Activated T-cell treated with anti-CD3 and anti-CD28 coated beads for 4 hours (primary cell): ENCODE results near the gene DNAH2.
"Not testable (repeated sequence)": the region's sequence is repeated elsewhere in the genome, so short reads cannot be mapped to it uniquely, and the experiment has no call there.

ENCODE experiments used
- DNase-seq: peaks from one replicate; pipeline ENCODE4 v3.0.0-alpha.2; 2020

DNAH2 gene

GRCh38 chr17:7786866-7787265, 69.3 kb downstream of the DNAH2 start:
- DNase-seq: no peak

- DNase-seq: no peak
Measured at GRCh38 chr17:7789131-7789530, 71.6 kb downstream of the DNAH2 start.

GRCh38 chr17:7790150-7790549, 72.6 kb downstream of the DNAH2 start:
- DNase-seq: no peak

- DNase-seq: no peak
Measured at GRCh38 chr17:7792611-7793010, 75.1 kb downstream of the DNAH2 start.

GRCh38 chr17:7794075-7794663, 76.6 kb downstream of the DNAH2 start:
- no peak for DNase-seq

GRCh38 chr17:7797976-7798375, 80.4 kb downstream of the DNAH2 start:
- no peak for DNase-seq

GRCh38 chr17:7798839-7799238, 81.3 kb downstream of the DNAH2 start:
- DNase-seq: no peak

- no peak for DNase-seq
Measured at GRCh38 chr17:7803981-7804380, 86.4 kb downstream of the DNAH2 start.

- DNase-seq: no peak
Measured at GRCh38 chr17:7806587-7806986, 89.0 kb downstream of the DNAH2 start.

- no peak for DNase-seq
Measured at GRCh38 chr17:7807206-7807605, 89.7 kb downstream of the DNAH2 start.

- no peak for DNase-seq
Measured at GRCh38 chr17:7809086-7809790, 91.7 kb downstream of the DNAH2 start.

GRCh38 chr17:7809791-7810343, 92.3 kb downstream of the DNAH2 start:
- not testable (repeated sequence) for DNase-seq

- no peak for DNase-seq
Measured at GRCh38 chr17:7811251-7811650, 93.7 kb downstream of the DNAH2 start.

- no peak for DNase-seq
Measured at GRCh38 chr17:7814969-7815368, 97.4 kb downstream of the DNAH2 start.

- no peak for DNase-seq
Measured at GRCh38 chr17:7816926-7817642, 99.5 kb downstream of the DNAH2 start.

GRCh38 chr17:7817643-7817964, 100.1 kb downstream of the DNAH2 start:
- DNase-seq: no peak

GRCh38 chr17:7818026-7818425, 100.5 kb downstream of the DNAH2 start:
- DNase-seq: no peak

GRCh38 chr17:7818746-7819645, 101.5 kb downstream of the DNAH2 start:
- DNase-seq: no peak

GRCh38 chr17:7820231-7820630, 102.7 kb downstream of the DNAH2 start:
- no peak for DNase-seq

- DNase-seq: no peak
Measured at GRCh38 chr17:7822126-7822525, 104.6 kb downstream of the DNAH2 start.

- DNase-seq: no peak
Measured at GRCh38 chr17:7823581-7824001, 106.0 kb downstream of the DNAH2 start.

- no peak for DNase-seq
Measured at GRCh38 chr17:7824021-7824924, 106.7 kb downstream of the DNAH2 start.
